LHCN-M2 (cell line): Measurements from ENCODE around the gene CDC6. TPM values are rescaled to one million over a fixed set of nuclear protein-coding genes. Genes with fewer than 3 reads are reported as not detected.

Experiments
- DNase-seq: peaks from one replicate; pipeline ENCODE4 v3.0.0-alpha.2; 2012; ENCODE audit warnings: low read depth
- total RNA-seq: library from RNA; depleted of rRNA; stranded (reverse); fragments of >200 nt; gene quantifications from 2 replicates; pipeline ENCODE4 v1.2.3, GENCODE V29; 2014

CDC6 gene
- total RNA-seq, 1 experiment from 2014 or later, result 46.6 TPM

GRCh38 chr17:40340327-40340726, 52.6 kb downstream of the CDC6 start:
- no peak for DNase-seq

DNA sequence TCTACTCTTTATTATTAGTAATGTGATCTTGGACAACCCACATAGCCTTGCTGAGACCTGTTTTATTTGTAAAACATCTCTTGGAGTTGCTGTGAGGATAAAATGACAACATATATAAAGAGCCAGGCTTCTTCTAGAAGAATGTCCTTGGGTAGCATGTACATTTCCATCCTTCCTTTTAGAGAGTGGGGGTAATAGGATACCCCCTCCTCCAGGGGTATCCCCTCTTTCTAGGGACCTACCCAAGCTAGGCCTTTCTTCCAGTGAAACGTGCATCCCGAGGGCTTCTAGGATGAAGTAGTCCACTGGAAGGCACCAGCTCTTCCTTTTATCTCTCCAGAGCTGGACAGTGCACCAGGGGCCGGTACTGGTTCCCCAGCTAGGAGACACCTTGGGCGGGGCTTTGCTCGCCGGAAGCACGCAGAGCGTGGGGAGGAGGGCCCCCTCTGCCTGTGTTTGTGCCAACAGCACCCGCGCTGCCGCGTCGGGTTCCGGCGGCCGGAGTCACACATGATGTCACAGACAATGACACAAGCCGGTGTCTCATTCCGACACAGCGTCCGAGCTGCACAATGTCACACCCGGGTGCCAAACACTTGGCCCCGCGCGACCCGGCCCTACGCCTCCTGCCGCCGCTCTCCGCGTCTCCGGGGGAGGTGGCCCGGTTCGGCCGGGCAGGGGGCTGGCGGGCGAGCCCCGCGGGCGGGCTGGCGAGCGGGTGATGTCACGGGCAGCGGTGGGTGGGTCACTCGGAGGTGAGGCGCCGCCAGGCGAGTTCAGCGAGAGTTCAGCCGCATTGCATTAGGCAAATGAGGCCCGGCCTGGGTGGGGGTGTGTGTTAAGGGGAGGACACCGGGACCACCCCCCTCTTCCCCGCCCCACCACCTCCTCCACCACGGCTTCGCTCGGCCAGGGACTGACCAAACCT, 53.5 kb downstream of the CDC6 start:
- peak; percentile 62 for DNase-seq

- DNase-seq, result peak; percentile 63
These were observed 54.3 kb downstream of the CDC6 start for GRCh38 chr17:40341808-40342503.

- DNase-seq, result no peak
These were observed 55.0 kb downstream of the CDC6 start for GRCh38 chr17:40342504-40343218.

DNA sequence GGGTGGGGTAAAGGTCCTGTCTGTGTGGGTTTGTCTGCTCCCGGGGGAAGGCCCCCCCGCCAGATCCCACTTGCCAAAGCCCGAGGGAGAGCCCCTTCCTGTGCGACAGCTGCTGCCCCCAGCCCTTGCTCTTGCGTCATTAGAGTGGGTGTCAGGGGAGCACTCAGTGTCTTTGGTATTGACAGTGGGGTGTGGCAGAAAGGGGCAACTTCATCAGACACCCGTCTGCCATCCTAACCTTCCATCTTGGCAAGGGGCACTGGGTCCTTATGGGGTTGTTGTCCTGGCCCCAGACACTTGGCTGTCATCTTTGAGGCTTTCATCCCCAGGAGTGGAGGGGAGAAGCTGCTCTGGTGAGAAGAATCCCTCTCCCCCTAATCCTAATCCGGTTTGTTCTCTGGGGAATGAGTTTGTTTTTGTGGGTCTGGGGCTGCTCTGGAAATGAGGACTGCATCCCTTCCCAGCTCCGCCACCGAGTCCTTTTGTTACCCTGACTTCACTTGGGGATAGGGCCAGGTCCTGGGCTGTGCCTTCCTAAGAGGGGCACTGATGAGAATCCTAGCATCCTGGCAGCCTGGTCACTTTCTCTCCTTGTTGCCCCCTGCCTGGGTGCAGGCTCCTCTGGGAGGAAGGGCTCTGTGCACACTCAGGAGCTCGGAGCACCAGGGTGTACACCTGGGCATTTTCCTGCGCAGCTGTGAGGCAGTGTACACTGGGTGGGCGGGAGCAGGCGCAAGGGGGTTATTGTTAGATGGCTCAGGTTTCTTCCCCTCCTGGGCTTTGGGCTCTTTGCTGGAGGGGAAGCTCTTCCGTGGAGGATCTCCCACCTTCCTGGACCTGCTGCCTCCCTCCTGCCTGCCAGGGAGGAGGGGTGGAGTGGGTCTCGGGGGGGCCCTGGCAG, 55.8 kb downstream of the CDC6 start:
- DNase-seq, result peak; percentile 55

GRCh38 chr17:40344421-40345160, 56.9 kb downstream of the CDC6 start:
- DNase-seq, result no peak

- peak; percentile 59 for DNase-seq
These were observed 57.7 kb downstream of the CDC6 start for GRCh38 chr17:40345161-40345993.

GRCh38 chr17:40345994-40346764, 58.5 kb downstream of the CDC6 start:
- peak; percentile 86 for DNase-seq

DNA sequence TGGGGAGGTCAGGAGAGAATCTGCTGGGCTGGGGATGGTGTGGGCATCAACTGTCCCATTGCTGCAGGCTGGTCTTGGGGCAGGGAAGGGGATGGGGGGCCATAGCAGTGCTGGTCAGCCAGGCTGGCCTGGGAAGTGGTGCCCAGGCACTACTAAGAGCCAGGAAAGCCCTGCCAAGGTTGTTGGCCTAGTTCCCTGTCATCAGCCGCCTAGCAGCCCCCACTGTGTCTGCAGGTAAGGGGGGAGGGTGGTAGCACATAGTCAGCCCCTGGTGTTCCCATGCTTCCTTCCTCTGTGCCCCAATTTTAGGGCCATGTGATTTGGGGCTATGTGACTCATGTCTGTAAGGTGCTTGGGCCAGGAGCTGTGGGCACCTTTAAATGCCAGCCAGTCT, 59.1 kb downstream of the CDC6 start:
- DNase-seq, result no peak

DNA sequence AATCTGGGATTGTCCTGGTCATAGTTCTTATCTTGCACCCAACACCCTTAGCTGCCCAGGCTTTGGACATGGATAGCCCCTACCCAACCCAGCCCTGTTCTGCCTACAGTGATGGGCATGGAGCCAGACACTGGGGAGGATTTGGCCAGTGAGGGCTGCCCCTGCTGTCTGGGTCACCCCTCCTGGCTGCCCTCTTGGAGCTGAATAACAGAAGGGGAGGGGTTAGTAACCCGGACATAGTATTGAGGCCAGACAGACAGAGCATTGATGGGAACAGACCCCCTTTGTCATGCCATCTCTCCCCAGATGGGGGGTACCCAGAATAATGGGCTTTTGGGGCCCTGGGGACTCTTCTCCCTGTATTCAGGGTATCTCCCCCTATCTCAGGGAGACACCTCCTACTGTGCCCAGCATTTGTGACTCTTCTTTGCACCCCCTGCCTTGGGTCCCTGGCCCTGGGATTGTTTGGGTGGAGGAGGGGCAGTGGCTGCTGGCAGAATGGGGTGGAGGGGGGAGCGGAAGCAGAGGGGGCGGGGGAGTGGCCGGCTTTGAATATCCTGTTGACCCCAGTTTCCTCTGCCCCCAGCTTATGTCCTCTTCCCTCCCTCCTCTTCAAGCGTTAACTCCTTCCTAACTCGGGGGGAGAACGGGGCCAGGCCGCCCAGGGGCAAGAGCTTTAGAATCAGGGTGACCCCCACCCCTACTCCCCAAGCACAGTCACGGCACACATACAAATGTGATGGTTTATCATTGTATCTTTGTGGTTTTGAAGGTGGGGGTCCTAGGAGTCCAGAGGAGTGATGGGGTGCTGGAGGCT, 59.8 kb downstream of the CDC6 start:
- peak; percentile 36 for DNase-seq

- DNase-seq, result no peak
These were observed 60.4 kb downstream of the CDC6 start for GRCh38 chr17:40348136-40348504.

- DNase-seq, result no peak
These were observed 61.1 kb downstream of the CDC6 start for GRCh38 chr17:40348562-40349476.

DNA sequence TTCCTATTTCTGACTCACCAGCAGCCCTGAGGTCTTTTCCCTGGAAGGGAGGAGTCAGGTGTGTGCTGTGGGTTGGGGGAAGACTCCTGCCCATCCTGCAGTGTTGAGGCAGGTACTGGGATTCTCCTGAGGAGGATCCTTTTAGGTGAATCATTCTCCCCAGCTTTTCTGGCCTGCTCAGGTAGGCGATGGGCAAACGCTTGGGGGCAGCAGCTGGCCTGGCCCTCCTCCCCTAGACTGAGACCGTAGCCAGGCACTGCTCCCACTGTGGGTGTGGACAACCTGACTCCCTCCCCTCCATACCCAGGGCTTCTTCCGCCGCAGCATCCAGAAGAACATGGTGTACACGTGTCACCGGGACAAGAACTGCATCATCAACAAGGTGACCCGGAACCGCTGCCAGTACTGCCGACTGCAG, 61.8 kb downstream of the CDC6 start:
- DNase-seq, result no peak

- DNase-seq, result peak; percentile 32
These were observed 62.4 kb downstream of the CDC6 start for GRCh38 chr17:40349895-40350688.

DNA sequence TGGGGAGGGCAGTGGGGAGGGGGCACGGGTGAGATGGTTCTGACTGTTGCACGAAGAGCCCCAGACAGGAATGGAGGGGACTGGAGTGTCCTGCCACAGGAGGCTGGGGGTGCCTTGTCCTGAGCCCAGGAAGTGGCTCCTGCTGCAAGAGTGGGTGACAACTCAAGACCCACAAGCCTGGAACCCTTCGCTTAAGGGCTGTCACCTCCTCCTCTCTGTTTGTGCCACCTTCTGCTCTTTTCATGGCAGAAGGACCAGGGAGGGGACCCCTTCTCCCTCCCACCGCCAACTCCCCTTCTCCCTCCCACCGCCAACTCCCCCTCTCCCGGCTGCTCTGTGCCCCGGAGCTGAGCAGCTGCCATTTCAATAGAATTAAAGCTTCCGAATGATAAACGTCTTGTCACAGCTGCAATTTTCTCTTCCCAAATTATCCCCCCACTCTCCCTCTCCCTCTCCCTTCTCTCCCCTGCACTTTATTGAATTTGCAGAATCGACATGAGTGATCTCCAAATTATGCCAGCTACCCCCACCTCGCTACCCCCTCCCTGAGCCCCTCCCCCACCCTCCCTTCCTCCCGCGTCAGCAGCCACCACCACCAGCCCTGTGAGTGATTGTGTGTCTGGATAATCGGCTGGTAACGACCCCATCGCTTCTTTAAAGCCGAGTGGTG, 63.1 kb downstream of the CDC6 start:
- no peak for DNase-seq
